GDM1 (cell line): ENCODE data around the gene POLR3GL.
A peak's percentile ranks its signal among the peaks of the same experiment; 100 is the strongest.

Experiments used
- DNase-seq: peaks from one replicate; lab custom pipeline; 2025; lab: John Stamatoyannopoulos, UW

POLR3GL gene

DNA sequence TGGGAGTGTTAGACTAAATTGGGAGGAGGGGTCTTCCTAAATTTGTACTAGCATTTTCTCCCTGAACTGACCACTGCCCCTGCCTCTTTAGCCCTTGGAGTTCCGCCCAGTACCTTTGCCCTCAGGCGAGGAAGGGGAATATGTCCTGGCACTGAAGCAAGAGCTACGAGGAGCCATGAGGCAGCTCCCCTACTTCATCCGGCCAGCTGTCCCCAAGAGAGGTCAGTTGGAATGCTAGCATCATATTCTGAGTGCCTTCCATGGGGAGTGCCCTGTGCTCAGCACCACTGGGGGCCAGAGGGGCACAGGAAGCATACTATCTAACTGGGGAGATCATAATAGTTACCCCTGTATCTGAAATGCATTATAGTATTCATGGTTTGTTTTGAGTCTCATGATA lies 10.7 kb downstream of the POLR3GL start:
- no peak for DNase-seq

DNA sequence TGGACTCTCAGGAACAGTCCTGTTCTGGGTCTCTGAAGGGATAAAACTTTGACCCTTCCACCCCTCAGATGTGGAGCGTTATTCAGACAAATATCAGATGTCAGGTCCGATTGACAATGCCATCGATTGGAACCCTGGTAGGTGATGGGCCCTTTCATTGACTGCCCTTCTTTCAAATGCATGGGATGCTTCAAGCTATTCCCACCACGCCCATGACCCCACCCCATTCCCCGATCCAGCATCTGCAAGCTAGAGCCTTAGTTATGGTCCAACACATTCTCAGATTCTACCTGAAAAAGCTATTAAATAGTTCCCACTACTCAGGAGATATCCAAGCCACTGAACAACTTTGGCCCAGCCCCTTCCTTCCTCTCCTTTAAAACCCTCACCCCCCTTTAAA lies 12.5 kb downstream of the POLR3GL start:
- no peak for DNase-seq

DNA sequence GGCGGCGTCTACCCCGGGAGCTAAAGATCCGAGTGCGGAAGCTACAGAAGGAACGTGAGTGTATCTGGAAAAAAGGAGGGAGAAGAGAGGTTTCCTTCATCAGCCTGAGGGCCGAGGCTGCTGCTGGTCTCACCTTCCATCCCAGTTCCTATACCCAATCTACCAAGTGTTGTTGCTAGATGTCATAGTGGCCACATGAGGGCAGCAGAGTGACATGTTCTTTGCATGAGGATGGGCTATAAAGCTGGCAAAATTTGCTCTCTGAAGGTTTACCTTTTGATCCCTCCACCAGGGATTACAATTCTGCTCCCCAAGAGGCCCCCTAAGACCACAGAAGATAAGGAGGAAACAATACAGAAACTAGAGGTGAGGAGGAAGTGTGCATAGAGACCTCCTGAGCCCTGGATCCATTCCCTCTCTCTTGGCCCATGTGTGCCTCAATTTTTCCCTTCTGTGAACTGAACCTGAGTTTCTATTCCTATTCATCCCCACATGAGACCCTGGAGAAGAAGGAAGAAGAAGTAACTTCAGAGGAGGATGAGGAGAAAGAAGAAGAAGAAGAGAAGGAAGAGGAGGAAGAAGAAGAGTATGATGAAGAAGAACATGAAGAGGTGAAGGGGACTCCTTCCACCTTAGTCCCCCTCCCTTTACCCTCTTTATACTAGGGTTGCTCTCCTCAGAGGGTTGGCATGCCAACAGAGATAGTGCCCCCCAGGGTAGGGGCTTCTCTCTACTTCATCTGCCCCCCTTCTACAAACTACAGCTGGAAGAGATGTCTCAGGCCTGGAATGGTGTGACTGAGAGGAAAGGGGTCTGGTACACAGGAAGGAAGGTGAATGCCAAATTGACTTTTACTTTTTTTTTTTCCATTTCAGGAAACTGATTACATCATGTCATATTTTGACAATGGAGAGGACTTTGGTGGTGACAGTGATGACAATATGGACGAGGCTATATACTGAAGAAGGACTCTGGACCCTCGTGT lies 13.3 kb downstream of the POLR3GL start:
- DNase-seq, result peak; percentile 77

DNA sequence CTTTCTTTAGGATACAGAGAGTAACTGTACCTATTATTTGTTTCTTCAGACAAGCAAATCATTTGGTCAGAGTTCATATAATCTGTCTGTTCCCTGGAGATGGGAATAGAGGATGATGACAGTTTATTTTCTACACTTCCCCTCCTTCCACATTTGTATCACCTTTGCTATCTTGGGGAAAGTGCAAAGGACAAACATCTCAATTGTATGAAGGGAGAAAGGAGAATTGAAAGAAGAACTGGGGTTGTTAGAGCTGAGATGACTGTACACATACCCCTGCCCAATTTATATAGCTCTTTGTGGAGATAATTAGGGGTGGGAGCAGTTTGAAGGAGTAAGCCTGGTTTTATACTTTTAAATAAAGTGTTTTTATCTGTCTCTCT lies 14.0 kb downstream of the POLR3GL start:
- DNase-seq, result no peak

DNA sequence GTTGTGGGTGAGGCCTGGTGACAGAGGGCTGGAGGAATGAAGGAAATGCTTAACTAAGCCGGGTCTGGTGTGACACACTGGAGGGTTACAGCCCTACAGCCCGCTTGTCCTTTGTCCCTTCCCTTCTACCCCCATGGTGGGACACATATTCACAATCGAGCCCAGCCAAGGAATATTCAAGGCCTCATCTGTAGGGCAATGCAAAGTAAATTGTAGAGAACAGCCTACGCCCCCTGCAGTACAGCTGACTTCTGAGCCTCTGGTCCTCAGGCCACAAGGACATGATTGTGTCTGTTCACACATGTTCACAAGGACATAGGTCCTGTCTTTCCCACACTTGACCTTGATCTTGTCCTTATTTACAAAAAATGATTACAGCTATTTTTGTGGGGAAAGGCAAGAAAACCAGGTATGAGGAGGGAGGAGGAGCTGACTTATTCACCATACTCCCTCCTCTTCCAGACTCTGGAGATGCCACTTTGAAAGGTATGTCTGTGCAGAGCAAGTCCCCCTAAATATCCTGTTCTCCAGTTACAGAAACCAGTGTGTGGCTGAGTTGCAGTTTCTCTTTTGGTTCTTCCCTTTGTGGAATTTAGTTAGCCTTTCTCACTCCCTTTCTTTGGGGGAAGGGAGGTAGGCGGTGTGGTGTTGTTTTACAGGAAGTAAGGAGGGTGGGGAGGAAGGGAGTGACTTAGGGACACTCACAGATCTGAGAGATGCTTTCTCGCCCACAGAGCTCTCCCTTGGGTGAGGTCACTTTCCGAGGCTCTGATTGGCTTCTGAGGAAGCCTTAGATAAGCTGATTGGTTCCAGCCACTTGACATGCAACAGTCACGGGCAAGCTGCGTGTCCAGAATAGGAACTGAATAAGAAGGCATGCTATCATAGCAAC lies 14.6 kb downstream of the POLR3GL start:
- DNase-seq, result peak; percentile 98

DNA sequence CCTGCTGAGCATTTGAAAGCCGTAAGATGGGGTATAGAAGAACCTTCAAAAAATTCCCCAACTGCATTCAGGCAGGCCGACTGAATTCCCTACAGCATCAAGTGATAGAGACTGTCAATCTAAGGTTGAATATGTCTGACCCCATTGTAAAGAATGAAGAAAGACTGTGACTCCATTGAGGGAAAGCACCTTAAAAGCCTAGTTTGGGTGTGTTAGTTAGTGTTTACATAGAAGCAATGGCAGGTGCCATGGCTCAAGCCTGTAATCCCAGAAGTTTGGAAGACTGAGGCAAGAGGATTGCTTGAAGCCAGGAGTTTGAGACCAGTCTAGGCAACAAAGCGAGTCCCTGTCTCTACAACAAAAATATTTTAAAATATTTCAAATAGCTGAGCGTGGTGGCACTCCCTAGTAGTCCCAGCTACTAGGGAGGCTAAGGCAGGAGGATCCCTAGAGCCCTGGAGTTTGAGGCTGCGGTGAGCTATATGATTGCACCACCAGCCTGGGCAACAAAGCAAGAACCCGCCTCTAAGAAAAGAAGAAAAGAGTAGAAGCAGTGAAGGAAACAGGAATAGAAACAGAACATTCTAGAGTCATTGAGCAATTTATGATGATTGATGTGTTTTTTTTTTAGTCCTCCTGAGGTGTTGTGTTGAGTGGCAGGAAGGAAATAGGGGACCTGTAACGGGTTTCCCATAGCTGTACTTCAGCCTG lies 15.4 kb downstream of the POLR3GL start:
- no peak for DNase-seq

DNA sequence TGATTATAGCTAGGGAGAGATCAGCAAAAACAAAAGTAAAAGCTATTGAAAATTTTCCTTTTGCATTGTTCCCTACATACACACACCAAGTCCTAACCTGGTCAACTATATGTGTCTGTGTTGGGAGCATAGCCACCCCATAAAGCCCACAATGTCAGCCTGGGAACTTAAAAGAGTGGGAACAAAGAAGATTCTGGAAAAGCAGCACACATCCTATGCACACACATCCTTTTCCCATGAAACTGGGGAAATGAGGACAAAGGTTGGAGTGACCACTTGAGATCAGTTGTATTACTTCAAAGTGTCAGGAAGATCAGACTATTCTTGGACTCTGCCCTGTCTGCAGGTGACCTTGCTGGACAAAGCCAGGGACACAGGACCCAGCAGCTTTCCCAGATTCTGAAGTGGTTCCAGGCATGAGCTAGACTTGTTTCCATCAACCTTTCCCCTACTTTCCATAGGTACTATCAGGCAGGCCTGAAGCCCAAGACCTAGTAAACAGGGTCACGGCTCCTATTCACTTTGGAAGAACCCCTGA lies 16.0 kb downstream of the POLR3GL start:
- DNase-seq, result no peak

DNA sequence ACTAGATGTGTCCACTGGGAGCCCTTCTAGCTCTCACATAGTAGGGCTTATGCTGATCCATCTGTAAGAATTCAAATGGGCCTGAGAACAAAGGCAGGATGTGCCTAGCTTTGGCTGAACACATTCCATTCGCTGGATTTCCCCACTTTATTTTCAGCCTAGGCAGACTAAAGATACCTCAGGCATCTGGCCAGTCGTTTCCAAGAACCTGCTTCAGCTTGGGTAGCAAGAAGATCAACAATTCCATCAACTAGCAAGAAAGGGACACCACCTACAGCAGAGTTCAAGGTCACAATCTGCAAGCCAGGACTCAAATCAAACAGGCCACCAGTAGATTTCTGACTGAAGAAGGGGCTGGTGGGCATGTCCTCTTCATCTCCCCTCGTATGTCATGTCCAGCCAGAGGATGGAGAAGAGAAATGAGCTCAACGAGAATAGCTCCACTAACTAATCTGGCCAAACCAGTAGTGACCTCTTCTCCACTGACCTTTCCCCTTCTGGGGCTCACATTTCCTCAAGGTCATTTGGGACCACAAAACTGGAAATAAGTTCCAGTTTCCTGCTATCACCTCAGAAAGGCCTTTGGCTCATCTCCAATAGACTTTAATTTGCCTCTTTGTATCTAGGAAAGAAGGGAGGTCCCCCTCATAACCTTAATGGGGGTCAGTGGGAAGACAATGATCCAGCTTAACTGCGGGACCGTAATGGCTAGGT lies 17.7 kb downstream of the POLR3GL start:
- DNase-seq, result no peak

DNA sequence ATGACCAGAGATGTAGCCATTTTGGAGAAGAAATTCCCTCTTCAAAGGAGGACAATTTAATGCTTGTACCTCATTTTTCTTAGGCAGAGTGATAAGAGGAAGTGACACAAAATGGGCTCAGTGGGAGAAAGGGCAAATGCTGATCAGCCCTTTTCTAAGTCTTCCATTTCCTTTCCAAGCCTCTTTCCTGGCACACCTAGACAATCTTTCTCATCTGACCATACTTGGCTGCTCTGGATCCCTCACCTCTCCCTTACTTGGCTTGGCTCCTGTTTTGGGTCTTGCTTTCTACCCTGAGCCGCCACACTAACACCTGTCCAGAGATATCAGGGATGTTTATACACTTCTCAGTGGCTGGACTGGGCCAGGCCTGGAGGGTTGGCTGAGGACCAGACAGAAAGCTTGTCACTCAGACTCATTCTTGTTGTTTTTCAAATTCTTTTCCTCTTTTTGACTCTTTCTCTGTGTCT lies 18.8 kb downstream of the POLR3GL start:
- DNase-seq, result no peak

DNA sequence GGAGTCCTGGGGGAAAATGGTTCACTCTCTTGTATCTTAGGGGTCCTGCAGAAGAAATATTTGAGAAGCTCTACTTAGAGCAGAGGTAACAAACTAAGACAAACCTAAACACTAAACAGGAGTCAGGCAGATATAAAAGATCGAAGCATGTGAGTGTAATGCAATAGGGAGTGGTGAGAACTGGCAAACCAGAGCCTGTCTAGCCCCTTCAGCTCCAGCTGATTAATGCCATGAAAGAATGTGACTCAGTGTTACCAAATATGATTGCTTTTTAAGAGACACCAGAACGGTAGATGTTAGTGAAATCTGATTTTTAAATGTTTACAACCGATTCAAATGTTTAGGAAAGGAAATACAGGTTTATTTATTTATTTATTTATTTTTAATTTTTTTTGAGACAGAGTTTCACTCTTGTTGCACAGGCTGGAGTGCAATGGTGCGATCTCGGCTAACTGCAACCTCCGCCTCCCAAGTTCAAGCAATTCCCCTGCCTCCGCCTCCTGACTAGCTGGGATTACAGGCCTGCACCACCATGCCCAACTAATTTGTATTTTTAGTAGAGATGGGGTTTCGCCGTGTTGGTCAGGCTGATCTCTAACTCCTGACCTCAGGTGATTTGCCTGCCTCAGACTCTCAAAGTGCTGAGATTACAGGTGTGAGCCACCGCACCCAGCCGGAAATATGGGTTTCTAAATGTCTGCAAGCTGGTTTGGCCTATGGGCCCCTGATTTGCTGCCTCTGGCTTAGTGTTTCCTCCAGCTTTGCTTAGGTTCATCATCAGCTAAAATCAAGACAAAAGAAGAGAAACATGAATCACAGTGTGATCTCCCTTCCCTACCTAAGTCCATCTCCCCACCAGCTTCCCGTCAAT lies 19.7 kb downstream of the POLR3GL start:
- no peak for DNase-seq

DNA sequence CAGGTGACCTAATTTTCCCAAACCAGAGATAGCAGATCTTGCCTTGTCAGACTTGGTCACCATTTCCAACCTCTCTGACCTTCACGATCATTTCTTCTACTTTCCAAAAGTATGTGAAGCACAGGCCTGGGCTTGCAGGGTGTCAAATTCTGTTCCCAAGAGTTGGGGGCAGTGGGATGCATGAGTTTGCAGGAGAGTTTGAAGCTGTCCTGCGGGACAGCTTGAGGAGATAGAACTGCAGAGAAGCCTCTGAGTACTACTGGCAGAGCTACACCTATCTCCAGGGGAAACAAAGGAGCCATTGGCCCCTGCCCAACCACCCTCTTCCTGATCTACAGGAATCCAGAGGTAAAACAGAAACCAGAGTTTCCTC lies 20.6 kb downstream of the POLR3GL start:
- DNase-seq, result no peak

DNA sequence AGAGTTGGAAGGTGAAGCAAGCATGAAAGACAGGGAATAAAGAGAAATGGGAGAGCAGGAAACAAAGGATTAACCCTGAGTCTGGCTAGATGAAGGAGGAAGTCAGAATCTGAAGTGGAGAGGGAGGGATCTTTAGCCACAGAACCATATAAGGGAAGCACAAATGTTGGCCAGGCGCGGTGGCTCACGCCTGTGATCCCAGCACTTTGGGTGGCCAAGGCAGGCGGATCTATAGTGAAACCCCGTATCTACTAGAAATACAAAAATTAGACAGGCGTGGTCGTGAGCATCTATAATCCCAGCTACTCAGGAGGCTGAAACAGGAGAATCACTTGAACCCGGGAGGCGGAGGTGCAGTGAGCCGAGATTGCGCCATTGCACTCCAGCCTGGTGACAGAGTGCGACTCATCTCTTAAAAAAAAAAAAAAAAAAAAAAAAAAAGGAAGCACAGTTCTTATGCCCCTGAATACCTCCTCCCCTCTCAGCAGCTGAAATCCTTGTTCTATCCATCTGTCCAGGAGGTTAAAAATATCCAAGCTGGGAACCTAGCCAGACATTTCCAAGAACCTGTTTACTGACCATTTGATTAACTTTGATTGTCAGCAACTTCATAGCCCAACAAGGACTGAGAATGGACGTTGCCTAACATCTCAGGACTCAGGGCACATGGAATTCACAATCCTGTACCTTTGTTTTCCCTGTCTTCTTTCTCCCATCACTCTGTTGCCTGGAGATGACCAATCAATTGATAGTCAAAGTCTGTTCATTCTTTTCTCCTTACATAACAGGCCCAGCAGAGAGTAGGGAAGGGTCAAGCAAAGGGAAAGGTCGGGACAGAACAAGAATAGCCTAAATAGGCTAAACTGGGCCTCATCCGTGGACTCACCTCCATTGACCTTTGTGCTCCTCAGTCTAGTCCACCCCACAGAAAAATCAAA lies 21.3 kb downstream of the POLR3GL start:
- DNase-seq, result peak; percentile 62

DNA sequence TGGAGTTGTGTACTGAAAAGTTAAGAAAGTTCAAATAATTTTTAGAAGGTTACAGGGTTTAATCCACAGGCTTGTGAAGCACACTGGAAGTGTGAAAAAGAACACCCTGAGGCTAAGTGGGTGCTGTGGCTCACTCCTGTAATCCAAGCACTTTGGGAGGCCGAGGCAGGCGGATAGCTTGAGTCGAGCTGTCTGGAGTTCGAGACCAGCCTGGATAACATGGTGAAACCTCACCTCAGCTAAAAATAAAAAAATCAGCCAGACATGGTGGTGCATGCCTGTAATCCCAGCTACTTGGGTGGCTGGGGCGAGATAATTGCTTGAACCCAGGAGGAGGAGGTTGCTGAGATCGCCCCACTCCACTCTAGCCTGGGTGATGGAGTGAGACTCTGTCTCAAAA lies 22.1 kb downstream of the POLR3GL start:
- DNase-seq, result no peak

DNA sequence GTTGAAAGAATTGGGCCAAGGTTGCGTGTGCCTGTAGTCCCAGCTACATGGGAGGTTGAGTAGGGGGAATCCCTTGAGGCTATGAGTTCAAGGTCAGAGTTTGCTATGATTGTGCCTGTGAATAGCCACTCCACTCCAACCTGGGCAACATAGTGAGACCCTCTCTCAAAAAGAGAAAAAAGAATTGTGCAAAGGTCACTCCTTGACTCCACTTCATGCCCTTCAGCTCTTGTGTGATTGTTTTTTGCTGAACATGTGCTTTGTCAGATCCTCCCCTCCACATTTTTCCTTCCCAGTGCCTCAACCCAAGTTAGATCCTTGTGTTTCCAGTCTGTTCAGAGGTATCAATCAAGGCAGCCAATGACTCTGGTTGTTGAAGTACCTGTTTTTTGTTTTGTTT lies 23.4 kb downstream of the POLR3GL start:
- DNase-seq, result no peak

DNA sequence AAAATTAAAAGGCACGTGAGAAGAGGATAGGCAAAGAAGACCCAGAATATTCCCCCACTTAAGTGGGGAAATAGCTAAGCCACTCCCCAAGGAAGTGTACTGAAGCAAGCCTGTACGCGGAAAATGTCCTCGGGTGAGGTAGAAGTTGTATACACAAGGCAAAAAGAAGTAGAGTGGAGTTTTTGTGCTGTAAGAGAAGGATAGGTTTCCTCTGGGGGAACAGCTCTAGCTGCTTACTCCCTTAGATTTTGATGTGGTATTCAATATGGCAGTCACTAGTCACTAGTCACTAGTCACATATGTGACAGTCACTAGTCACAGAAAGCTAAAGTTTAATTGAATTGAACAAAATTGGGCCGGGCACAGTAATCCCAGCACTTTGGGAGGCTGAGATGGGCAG lies 24.3 kb downstream of the POLR3GL start:
- no peak for DNase-seq

DNA sequence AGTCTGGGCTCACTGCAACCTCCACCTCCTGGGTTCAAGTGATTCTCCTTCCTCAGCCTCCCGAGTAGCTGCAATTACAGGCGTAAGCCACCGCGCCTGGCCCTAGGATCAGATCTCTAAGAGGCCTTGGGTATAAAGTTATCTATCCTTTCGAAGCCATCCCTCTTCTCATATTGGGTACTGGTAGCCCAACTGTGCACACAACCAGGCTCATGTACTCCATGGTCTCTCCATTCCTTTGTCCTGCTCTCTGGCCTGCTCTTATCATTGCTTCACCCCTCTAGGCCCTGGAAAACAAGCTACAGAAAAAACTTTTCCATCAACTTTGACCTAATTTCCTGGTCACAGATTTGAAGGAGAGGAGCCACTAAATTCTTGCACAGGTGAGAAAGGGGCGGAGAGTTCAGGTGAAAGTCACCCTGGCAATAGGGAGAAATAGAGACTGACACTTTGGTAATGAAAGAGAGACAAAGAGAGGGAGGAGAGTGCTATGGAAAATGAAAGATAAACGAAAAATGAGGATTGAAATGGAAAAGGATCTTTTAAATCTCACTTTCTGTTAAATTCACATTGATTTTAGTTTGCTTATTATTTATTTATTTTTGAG lies 25.9 kb downstream of the POLR3GL start:
- DNase-seq, result no peak

DNA sequence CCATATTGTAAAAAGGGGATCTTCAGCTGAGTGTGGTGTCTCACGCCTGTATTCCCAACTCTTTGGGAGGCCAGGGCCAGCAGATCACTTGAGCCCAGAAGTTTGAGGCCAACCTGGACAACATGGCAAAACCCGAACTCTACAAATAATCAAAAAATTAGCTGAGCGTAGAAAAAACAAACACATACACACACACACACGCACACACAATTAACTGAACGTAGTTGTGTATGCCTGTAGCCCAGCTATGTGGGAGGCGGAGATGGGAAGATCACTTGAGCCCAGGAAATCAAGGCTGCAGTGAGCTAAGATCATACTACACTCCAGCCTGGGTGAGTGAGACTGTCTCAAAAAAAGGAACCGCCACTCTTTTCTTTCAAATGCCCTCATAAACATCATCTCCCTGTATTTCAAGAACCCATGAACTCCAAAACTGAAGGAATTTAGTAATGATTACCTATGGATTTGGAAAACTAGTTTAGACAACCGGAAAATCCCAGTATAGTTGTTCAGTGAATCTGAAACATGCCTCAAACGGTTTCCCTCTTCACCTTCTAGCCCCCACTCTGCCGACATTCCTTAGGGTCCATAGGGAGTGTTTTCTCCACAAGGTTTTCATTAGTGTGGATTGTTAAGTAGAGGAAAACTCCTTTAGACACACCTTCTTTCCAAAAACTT lies 27.4 kb downstream of the POLR3GL start:
- no peak for DNase-seq

DNA sequence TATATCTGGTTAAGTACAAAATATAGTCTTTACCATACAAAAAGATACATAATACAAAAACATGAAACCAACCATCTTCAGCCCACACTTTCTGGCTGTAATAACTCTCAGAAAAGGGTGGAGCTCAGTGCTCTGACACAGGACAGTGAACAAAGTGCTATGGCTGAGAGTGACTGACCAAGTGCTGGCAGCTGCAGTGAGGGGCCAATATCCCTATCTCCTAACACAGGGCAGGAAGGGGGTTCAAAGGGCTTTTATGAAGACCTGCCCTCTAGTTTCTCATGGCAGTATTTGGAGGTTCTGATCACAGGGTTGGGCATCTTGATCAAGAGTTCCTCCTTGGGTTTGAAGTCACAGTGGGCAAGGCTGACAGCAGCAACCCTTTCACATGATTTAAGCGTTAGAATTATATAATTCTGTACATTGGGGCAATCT lies 28.0 kb downstream of the POLR3GL start:
- DNase-seq, result no peak
